K562 (cell line): Measurements from ENCODE around the gene ARSJ. TPM values are rescaled to one million over a fixed set of nuclear protein-coding genes. Genes with fewer than 3 reads are reported as not detected.

ENCODE experiments used
- ARNT ChIP-seq, 2 experiments: fragments of 450-650 bp; IDR thresholded peaks; 2 replicates each; pipeline ENCODE4 v1.6.1; 2016; ENCODE audit warnings: mild to moderate bottlenecking in 1 of 2
- EGR1 ChIP-seq: fragments of 450-650 bp; conservative IDR thresholded peaks from 2 replicates; pipeline ENCODE4 v1.6.1; 2017; ENCODE audit warnings: mild to moderate bottlenecking
- NRF1 ChIP-seq, 2 experiments: fragments of 450-650 bp; IDR thresholded peaks in 1 of 2; conservative IDR thresholded peaks in 1 of 2; 2 replicates each; pipeline ENCODE4 v1.6.1; 2014; ENCODE audit warnings: mild to moderate bottlenecking in 2 of 2
- RBM17 ChIP-seq: fragments of 200-400 bp; formaldehyde crosslinking; IDR thresholded peaks from 2 replicates; pipeline ENCODE4 v1.6.1; 2017; ENCODE audit warnings: low read depth, mild to moderate bottlenecking, low read length, borderline replicate concordance
- SMARCA4 ChIP-seq: fragments of 450-650 bp; IDR thresholded peaks from 2 replicates; pipeline ENCODE4 v1.6.1; 2016
- THAP12 ChIP-seq: fragments of 250-450 bp; sonication (Bioruptor Pico); IDR thresholded peaks from 2 replicates; pipeline ENCODE4 v1.9.0; 2021; ENCODE audit warnings: mild to moderate bottlenecking, inconsistent platforms
- ZNF449 ChIP-seq: fragments of 250-450 bp; sonication (Bioruptor Pico); IDR thresholded peaks from 2 replicates; pipeline ENCODE4 v1.8.0; 2022; ENCODE audit warnings: moderate library complexity, mild to moderate bottlenecking, inconsistent platforms
- polyA plus RNA-seq, 8 experiments: library from polyadenylated mRNA; depleted of rRNA in 4 of 8; stranded (reverse) in 5 of 8; unstranded in 3 of 8; fragments of >200 nt; fragmentation: Nextera tagmentation in 2 of 8; fragmentation: Illumina TruSeq in 1 of 8; extraction: Ambion mirVana in 2 of 8; extraction: Trizol in 1 of 8; gene quantifications; 2 replicates each; pipeline versions ENCODE4 v1.2.1 to v1.2.3, GENCODE V29; 2011 to 2014; ENCODE audit warnings: inconsistent platforms in 1 of 8, missing spikeins in 1 of 8
- total RNA-seq, 7 experiments: library from RNA; depleted of rRNA in 6 of 7; stranded (reverse); fragments of >200 nt in 6 of 7; fragmentation: Illumina TruSeq in 2 of 7; extraction: Trizol in 2 of 7; gene quantifications; 2 replicates each; pipeline versions ENCODE4 v1.2.1 to v1.2.3, GENCODE V29; 2011 to 2021; ENCODE audit warnings: low replicate concordance in 1 of 7
- TF ChIP-seq, protein P1 (sequence below): sonication (generic); formaldehyde crosslinking; IDR thresholded peaks from 2 replicates; pipeline ENCODE4 v1.8.0; 2022; ENCODE audit warnings: mild to moderate bottlenecking, missing genetic modification reagents
- TF ChIP-seq, protein P2 (sequence below), 2 experiments: fragments of 150-350 bp in 1 of 2; IDR thresholded peaks; 2 replicates each; pipeline ENCODE4 v1.6.1; 2012 to 2016; ENCODE audit warnings: low read depth in 2 of 2, low read length in 2 of 2, mild to moderate bottlenecking in 1 of 2, moderate library complexity in 1 of 2

The ARSJ gene
- total and polyA plus RNA-seq, 9 of the 15 experiments (the other 6 are each of a cell fraction or from before 2014, with no cell fraction given): not detected

GRCh38 chr4:113967687-113968086 is 11.8 kb downstream of the ARSJ start (continued):
- TF ChIP-seq THAP12 (CRISPR knock-in tag): no peak
- no peak for TF ChIP-seq EGR1
- TF ChIP-seq ARNT (IDR thresholded peaks at IDR 0.05): no peak
- TF ChIP-seq ZNF449 (CRISPR knock-in tag): no peak
- TF ChIP-seq, protein P1, sequence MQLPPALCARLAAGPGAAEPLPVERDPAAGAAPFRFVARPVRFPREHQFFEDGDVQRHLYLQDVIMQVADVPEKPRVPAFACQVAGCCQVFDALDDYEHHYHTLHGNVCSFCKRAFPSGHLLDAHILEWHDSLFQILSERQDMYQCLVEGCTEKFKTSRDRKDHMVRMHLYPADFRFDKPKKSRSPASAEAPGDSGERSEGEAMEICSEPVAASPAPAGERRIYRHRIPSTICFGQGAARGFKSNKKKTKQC (CRISPR knock-in tag): no peak
- no peak for TF ChIP-seq SMARCA4
- TF ChIP-seq RBM17: no peak
- TF ChIP-seq, protein P2, sequence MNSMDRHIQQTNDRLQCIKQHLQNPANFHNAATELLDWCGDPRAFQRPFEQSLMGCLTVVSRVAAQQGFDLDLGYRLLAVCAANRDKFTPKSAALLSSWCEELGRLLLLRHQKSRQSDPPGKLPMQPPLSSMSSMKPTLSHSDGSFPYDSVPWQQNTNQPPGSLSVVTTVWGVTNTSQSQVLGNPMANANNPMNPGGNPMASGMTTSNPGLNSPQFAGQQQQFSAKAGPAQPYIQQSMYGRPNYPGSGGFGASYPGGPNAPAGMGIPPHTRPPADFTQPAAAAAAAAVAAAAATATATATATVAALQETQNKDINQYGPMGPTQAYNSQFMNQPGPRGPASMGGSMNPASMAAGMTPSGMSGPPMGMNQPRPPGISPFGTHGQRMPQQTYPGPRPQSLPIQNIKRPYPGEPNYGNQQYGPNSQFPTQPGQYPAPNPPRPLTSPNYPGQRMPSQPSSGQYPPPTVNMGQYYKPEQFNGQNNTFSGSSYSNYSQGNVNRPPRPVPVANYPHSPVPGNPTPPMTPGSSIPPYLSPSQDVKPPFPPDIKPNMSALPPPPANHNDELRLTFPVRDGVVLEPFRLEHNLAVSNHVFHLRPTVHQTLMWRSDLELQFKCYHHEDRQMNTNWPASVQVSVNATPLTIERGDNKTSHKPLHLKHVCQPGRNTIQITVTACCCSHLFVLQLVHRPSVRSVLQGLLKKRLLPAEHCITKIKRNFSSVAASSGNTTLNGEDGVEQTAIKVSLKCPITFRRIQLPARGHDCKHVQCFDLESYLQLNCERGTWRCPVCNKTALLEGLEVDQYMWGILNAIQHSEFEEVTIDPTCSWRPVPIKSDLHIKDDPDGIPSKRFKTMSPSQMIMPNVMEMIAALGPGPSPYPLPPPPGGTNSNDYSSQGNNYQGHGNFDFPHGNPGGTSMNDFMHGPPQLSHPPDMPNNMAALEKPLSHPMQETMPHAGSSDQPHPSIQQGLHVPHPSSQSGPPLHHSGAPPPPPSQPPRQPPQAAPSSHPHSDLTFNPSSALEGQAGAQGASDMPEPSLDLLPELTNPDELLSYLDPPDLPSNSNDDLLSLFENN (IDR thresholded peaks at IDR 0.05; ENCODE audit: low read depth in 2 of 2, low read length in 2 of 2): no peak
- no peak for TF ChIP-seq NRF1 (conservative IDR thresholded peaks at IDR 0.05 in 1 of 2, IDR thresholded peaks at IDR 0.05 in 1 of 2)
